Thyroid gland (tissue), 4 donors: ENCODE results near the gene CLSTN1.

Experiments
- CTCF ChIP-seq, 6 experiments: fragments of 200-600 bp in 3 of 6; fragments of 450-650 bp in 3 of 6; sonication (generic) in 3 of 6; IDR thresholded peaks; one replicate each; pipeline ENCODE4 v1.5.1; 2016 to 2019; ENCODE audit warnings: antibody characterized with exemption in 6 of 6, mild to moderate bottlenecking in 2 of 6, inconsistent platforms in 1 of 6, moderate library complexity in 1 of 6
- POLR2A ChIP-seq, 2 donors: fragments of 450-650 bp; IDR thresholded peaks; one replicate each; pipeline ENCODE4 v1.6.1; 2017; ENCODE audit warnings: antibody characterized with exemption in 2 of 2, mild to moderate bottlenecking in 2 of 2, moderate library complexity in 1 of 2

GRCh38 chr1:9726406-9726805 lies 97.4 kb downstream of the CLSTN1 start:
- no peak for TF ChIP-seq CTCF (IDR thresholded peaks at IDR 0.05)
- no peak for TF ChIP-seq POLR2A (IDR thresholded peaks at IDR 0.05)
